ENCODE measurements around the gene SH3GL1.

The SH3GL1 gene

GRCh38 chr19:4431808-4432674 is 31.7 kb upstream of the SH3GL1 start:
- DNase-seq (ENCODE audit: low spot score): no peak

DNA sequence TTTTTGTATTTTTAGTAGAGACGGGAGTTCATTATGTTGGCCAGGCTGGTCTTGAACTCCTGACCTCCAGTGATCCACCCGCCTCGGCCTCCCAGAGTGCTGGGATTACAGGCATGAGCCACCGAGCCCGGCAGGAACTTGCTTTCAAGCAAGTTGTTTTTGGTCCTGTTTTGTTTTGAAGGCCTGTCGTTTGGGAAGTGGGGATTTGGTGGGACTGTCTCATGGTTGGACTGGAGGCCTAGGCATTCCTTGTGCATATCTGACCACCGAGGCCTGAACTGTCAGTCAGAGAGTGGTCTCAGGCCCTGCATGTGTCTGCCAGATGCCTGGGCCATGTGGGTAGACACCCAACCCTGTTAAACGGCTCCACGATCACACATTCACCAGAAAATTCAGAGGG is 30.9 kb upstream of the SH3GL1 start:
- no peak for DNase-seq (ENCODE audit: low spot score)

DNA sequence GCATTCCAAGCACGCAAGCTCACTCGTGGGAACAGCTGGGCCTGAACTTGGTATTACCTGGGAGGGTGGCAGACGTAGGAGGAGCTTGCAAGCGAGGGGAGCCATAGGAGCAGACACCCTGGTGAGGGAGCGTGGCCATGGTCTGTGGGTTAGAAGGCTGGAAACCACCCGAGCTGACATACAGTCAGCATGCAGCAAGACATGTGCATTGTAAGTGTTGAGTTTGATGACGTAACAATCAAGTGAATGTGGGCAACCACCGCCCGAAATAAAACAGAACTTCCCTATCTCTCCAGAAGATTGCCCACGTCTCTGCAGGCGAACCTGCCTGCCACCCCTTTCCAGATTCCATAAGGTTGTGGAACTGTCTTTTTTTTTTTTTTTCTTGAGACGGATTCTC is 30.4 kb upstream of the SH3GL1 start:
- DNase-seq (ENCODE audit: low spot score): no peak

DNA sequence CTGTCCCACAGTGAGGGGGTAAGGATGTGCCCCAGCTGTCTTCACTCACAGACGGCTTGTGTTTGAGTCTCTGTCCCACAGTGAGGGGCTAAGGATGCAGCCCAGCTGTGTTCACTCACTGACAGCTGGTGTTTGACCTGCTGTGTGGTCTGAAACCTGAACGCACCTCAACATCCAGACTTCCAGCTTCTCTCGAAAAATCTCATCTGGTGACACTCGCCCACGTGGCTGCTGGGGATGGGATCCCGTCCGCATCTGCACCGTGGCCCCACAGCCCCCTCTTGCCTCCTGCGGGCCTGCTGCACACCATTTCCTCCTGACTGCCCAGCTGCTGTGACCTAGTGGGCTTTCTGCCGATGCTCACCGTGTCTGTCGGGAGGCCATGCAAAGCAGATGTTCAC is 29.4 kb upstream of the SH3GL1 start:
- no peak for DNase-seq (ENCODE audit: low spot score)

DNA sequence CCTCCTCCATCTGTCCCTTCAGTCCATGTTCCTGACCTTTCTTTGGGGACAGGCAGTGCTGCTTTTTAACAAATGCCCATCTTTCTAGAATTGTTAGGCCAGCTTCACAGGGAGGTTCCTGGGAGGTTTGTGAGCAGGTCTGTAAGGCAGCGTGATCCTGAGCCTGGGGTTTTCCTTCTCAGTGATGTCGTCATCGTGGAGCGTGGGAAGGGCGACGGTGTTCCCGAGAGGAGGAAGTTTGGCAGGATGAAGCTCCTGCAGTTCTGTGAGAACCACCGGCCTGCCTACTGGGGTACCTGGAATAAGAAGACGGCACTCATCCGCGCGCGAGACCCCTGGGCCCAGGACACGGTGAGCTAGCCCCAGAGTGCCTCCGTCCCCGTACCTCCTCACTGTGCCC is 28.9 kb upstream of the SH3GL1 start:
- DNase-seq (ENCODE audit: low spot score): no peak

DNA sequence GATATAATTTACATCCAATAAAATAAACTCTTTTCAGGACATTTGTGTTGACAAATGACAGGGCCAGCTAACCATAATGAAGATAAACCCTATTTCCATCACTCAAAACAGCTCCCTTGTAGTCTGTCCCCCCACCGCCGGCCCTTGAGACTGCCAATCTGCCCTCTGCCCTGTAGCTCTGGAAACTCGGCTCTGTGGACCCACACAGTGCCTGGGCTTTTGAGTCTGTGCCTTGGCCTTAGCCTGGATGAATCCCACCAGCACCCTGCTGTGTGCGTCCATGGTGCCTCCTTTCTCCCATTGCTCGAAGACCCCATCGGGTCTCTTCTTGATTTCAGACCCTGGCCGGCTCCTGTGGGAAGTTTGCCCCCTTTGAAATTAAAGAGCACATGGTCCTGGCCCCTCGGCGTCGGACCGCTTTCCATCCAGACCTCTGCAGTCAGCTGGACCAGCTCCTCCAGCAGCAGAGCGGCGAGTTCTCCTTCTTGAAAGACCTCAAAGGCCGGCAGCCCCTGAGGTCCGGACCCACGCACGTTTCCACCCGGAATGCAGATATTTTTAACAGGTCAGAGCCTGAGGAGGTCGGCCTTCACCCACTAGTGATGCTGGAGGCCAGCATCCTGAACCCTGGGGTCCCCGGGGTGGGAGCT is 28.1 kb upstream of the SH3GL1 start:
- DNase-seq (ENCODE audit: low spot score): no peak

DNA sequence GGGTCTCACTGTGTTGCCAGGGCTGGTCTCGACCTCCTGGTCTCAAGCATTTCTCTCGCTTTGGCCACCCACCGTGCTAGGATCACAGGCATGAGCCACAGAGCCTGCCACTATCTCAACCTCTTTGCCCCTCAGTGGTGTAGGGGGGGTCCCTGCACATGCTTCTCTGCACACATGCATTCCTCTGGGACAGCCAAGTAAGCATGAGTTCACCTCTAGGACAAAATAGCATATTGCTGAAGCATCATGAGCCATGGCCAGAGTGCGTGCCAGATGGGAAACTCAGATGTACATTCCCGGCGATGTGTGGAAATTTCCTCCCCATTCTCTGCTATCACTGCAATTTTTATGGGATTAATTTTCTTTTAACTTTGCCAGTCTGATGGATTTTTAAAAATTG is 25.2 kb upstream of the SH3GL1 start:
- no peak for DNase-seq (ENCODE audit: low spot score)

DNA sequence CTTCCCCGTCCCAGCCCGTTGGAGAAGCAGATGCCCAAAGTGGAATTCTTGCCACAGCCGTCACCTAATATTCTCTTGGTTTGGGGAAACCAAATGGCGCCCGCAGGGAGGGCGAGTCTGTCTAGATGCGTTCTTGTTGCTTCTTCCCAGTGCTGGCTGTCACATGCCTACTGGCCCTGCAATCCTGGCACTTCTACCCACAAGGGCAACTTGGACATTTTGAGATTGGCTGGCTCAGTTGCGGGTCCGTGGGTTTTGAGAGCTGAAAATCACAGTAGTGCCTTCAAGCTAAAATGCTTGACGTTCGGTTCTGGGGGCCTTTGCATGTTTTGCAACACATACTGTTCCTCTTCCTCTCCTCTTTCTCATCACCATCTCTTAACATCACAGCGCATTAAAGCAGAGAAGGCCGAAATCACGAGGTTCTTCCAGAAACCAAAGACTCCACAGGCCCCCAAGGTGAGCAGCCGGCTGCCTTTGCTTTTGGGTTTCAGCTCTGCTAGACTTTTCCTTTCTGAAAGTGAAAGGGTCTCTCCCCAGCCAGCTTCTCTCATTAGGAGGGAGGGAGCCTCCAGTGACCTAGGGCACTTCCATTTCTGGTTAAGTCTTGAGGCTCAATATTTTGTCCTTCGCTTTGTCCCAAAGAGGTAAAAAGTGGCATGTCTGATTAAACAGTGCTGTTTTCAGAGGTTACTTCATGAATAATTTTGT is 23.2 kb upstream of the SH3GL1 start:
- DNase-seq (ENCODE audit: low spot score): no peak

GRCh38 chr19:4416268-4416667 is 15.9 kb upstream of the SH3GL1 start:
- no peak for DNase-seq (ENCODE audit: low spot score)

GRCh38 chr19:4415352-4415751 is 15.0 kb upstream of the SH3GL1 start:
- peak; percentile 83 for DNase-seq (ENCODE audit: low spot score)

- DNase-seq (ENCODE audit: low spot score): peak; percentile 57
Measured at GRCh38 chr19:4414800-4415321, 14.5 kb upstream of the SH3GL1 start.

- no peak for DNase-seq (ENCODE audit: low spot score)
Measured at GRCh38 chr19:4414144-4414799, 13.9 kb upstream of the SH3GL1 start.

DNA sequence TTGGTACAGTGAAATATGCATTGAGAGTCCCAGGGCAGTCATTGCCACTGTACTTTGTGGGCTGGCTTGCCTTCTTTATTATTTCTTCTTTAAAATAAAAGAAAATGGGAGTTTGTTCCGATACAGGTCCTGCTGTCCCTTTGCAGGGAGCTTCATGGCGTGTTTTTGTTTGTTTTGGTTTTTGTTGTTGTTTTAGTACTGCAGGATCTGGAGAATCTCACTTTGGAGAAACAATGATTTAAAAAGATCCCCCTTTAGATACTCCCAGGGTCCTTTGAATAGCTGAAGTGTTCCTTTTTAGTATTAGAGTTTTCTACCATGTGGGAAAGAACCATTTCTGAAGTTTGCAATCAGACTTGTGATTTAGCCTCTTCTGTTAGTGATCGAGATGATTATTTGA is 13.2 kb upstream of the SH3GL1 start:
- no peak for DNase-seq (ENCODE audit: low spot score)

GRCh38 chr19:4409123-4409933 is 9.0 kb upstream of the SH3GL1 start:
- no peak for DNase-seq (ENCODE audit: low spot score)

DNA sequence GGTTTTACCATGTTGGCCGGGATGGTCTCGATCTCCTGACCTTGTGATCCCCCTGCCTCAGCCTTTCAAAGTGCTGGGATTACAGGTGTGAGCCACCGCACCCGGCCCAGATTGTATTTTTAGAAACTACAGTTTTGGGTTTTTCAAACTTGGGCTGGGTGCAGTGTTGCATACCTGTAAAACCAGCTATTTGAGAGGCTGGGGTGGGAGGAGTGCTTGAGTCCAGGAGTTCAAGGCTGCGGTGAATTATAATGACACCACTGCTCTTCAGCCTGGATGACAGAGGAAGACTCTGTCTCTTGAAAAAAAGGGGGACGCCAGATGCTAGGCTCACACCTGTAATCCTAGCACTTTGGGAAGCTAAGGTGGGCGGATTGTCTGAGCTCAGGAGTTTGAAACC is 6.3 kb upstream of the SH3GL1 start:
- no peak for DNase-seq (ENCODE audit: low spot score)

- DNase-seq (ENCODE audit: low spot score): no peak
Measured at GRCh38 chr19:4405977-4406376, 5.6 kb upstream of the SH3GL1 start.

DNA sequence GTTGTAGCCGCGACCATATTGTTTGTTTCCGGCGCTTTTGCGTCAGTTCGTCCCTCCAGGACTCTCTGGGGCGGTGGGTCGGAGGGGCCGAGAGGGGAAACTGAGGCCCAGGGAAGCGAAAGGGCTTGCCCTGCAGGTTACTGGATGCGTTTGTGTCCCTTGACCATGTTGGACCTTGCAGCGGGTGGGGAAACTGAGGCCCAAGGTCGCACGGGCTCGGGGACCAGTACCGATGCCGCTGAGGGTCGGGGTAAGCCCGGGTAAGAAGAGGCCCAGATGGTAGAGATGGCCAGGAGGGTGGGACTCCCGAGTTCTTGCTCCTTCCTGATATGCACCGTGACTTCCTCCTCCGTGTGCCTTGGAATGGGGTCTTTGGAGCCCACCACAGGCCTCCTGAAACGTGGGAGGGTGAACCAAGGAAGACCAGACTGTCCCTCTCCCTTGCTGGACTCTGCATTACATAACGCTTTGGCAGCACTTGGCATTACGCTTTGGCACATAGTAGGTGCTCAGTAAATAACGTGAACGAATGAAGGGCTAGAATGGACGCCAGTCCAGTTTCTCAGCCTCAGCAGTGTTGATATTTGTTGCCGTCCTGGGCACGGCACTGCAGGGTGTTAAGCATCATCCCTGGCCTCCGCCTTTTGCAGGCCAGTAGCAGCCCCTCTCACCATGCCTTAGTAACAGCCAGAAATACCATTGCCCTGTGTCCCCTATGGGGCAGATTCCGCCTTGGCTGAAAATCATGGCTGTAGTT is 2.8 kb upstream of the SH3GL1 start:
- no peak for DNase-seq (ENCODE audit: low spot score)

- peak; percentile 100 for DNase-seq (ENCODE audit: low spot score)
Measured at GRCh38 chr19:4402171-4403004, 2.0 kb upstream of the SH3GL1 start, which contains the start of gene CHAF1A. CHAF1A (plus strand) TSS chr19:4402640; CDS start chr19:4402763, 123 bp downstream.

DNA sequence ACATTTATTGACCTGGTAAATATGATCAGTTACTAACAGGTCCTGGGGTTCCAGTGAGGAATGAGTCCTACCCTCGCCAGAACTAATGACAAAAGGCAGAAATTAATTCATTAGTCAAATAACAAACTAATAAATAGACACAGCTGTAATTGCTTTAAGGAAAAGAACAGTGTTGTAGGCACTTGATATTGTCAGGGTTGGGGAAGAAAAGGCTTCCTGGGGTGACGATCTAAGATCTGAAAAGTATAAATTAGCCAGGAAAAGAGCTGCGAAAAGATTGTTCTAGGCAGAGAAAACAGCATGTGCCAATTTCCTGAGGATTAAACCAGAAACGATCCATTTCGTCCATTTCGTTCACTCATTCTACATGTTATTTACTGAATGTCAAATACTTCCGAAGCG is 1.4 kb upstream of the SH3GL1 start:
- no peak for DNase-seq (ENCODE audit: low spot score)

DNA sequence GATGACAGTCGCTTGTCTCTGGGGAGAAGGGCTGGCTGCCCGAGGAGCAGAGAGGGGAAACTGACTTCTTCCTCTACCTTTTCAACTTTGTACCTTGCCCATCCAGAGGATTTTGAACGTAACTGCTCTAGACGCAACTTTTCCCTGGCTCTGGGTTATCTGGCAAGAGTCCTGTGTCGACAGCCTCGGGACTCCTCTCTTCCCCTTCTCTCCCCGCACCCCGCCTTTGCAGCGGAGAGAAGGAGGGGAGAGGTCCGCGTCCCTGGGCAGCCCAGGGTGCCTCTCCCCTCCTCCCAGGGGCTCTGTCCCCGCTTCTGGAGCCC is 574 bp downstream of the SH3GL1 start:
- no peak for DNase-seq (ENCODE audit: low spot score)

Data from cerebellar cortex (tissue), 1 donor.